ENCODE data around the gene RHOBTB3.

- TF ChIP-seq CTCF (IDR thresholded peaks at IDR 0.05): no peak
- no peak for TF ChIP-seq POLR2A (IDR thresholded peaks at IDR 0.05)
These were observed 22.3 kb upstream of the RHOBTB3 start for GRCh38 chr5:95708876-95709275.
